HL-60 (cell line): ENCODE measurements around the gene SIAH3.

Experiments
- CTCF ChIP-seq: IDR thresholded peaks from one replicate; pipeline ENCODE4 v1.5.1; 2011; ENCODE audit warnings: low read length, control low read depth, inconsistent platforms; ENCODE audit not compliant: insufficient read depth
- GABPA ChIP-seq: IDR thresholded peaks from 2 replicates; pipeline ENCODE4 v1.6.1; 2012; ENCODE audit warnings: low read depth
- POLR2AphosphoS5 ChIP-seq: IDR thresholded peaks from 2 replicates; pipeline ENCODE4 v1.6.1; 2012; ENCODE audit warnings: low read depth

DNA sequence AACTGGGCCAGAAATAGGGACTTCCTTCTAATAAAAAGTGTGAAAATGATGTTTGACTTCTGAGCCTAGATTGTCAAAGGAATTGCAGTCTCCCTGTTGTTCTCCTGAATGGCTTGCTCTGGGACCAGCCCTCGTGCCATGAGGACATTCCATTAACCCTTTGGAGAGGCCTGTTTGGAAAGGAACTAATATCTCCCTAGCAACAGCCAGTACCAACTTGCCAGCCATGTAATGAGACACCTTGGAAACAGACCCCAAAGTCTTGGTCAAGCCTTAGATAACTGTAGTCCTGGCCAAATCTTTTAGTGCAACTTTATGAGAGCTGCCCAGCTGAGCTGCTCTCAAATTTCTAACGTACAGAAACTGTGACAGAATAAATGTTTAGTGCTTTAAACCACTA is 8.2 kb upstream of the SIAH3 start:
- TF ChIP-seq CTCF (no peak), GABPA (no peak), POLR2AphosphoS5 (no peak)
